AG04449 (cell line): ENCODE data around the gene ITGA6.

Source experiments
- CTCF ChIA-PET: fragments of 350-600 bp; formaldehyde crosslinking; extraction: SDS; loops from one replicate; lab custom pipeline; 2021; ENCODE audit warnings: antibody characterized with exemption; lab: Yijun Ruan, JAX
- POLR2A ChIA-PET: fragments of 400-600, 350-600 bp; formaldehyde crosslinking; extraction: SDS; loops from one replicate; lab custom pipeline; 2020; ENCODE audit warnings: antibody characterized with exemption, inconsistent platforms; lab: Yijun Ruan, JAX
- DNase-seq: peaks from one replicate; pipeline ENCODE4 v3.0.0-alpha.2; 2010; ENCODE audit warnings: low read depth, low spot score
- H3K4me3 ChIP-seq: 2 replicates; pipeline ENCODE4 v1.5.1; 2011; ENCODE audit warnings: low read depth, mild to moderate bottlenecking, control low read depth, low read length
- CTCF ChIP-seq: IDR thresholded peaks from one replicate; pipeline ENCODE4 v1.5.1; 2011; ENCODE audit warnings: mild to moderate bottlenecking, moderate library complexity, low read length, control low read depth, inconsistent platforms; ENCODE audit not compliant: insufficient read depth; ENCODE audit errors: missing control alignments

ITGA6 gene

GRCh38 chr2:172467382-172467781, 40.0 kb downstream of the ITGA6 start:
- CTCF ChIA-PET, result interaction anchor here (0.7 to 15.0 kb wide), 20 partner anchors 9 to 901 kb away, joined by 3 to 662 read pairs (median 8); partner anchors contain the start of gene ITGA6
- H3K4me3 ChIP-seq, result no peak overlapping the region
- POLR2A ChIA-PET, result no interaction called here
- TF ChIP-seq CTCF, result no peak
- DNase-seq, result no peak

GRCh38 chr2:172470958-172471922, 43.9 kb downstream of the ITGA6 start:
- H3K4me3 ChIP-seq, result no peak overlapping the region
- CTCF ChIA-PET, result interaction anchor here (0.8 to 2.1 kb wide), 7 partner anchors 9 to 364 kb away, joined by 3 to 11 read pairs (median 3); no protein-coding TSS in a partner anchor
- POLR2A ChIA-PET, result no interaction called here
- no peak for TF ChIP-seq CTCF
- no peak for DNase-seq

GRCh38 chr2:172472446-172473033, 45.2 kb downstream of the ITGA6 start:
- H3K4me3 ChIP-seq, result no peak overlapping the region
- no peak for TF ChIP-seq CTCF
- DNase-seq, result no peak
- ChIA-PET POLR2A (interaction anchor here (1.2 kb wide), 1 partner anchor 11 kb away, joined by 5 read pairs; no protein-coding TSS in a partner anchor), CTCF (interaction anchor here (1.1 to 22.2 kb wide), 8 partner anchors 9 to 359 kb away, joined by 3 to 229 read pairs (median 8); no protein-coding TSS in a partner anchor)

GRCh38 chr2:172473167-172473566, 45.8 kb downstream of the ITGA6 start:
- no peak for TF ChIP-seq CTCF
- H3K4me3 ChIP-seq, result no peak overlapping the region
- POLR2A ChIA-PET, result interaction anchor here (1.2 kb wide), 1 partner anchor 12 kb away, joined by 5 read pairs; no protein-coding TSS in a partner anchor
- no peak for DNase-seq
- CTCF ChIA-PET, result interaction anchor here (1.1 to 22.2 kb wide), 8 partner anchors 9 to 360 kb away, joined by 3 to 229 read pairs (median 8); no protein-coding TSS in a partner anchor

- TF ChIP-seq CTCF, result no peak
- ChIA-PET CTCF (interaction anchor here (22.2 kb wide), 1 partner anchor 14 kb away, joined by 229 read pairs; no protein-coding TSS in a partner anchor), POLR2A (no interaction called here)
- H3K4me3 ChIP-seq, result no peak overlapping the region
- no peak for DNase-seq
Measured at GRCh38 chr2:172478353-172478752, 51.0 kb downstream of the ITGA6 start.
